ENCODE measurements around the gene SOX18. TPM values are rescaled to one million over a fixed set of nuclear protein-coding genes. Genes with fewer than 3 reads are reported as not detected.

Gene SOX18
- total and polyA plus RNA-seq, 2 of the 13 experiments (the other 11 are each of a cell fraction or from before 2014, with no cell fraction given): 1.6 to 1.9 TPM

- TF ChIP-seq NRL (CRISPR knock-in tag; IDR thresholded peaks at IDR 0.05; ENCODE audit: borderline replicate concordance) (peak; percentile 83; the same call in 1 of the 2 replicates), ZBTB1 (CRISPR knock-in tag; IDR thresholded peaks at IDR 0.05; ENCODE audit: borderline replicate concordance) (no peak), NR1H2 (CRISPR knock-in tag; IDR thresholded peaks at IDR 0.05; ENCODE audit: borderline replicate concordance, low read depth) (no peak), ZSCAN31 (CRISPR knock-in tag; IDR thresholded peaks at IDR 0.05; ENCODE audit: low read depth) (no peak), SMC3 (IDR thresholded peaks at IDR 0.05; ENCODE audit: low read length) (peak; percentile 38; the same call in 1 of the 2 replicates), ZNF468 (CRISPR knock-in tag; IDR thresholded peaks at IDR 0.05) (no peak), TBL1XR1 (IDR thresholded peaks at IDR 0.05; ENCODE audit: borderline replicate concordance, low read length, partially characterized antibody) (no peak), ZBTB7B (CRISPR knock-in tag; IDR thresholded peaks at IDR 0.05) (peak; percentile 88), ZNF639 (CRISPR knock-in tag; conservative IDR thresholded peaks at IDR 0.05) (0 out of 2 replicates have a peak, but pooled peaks have one; percentile 65), ZNF205 (CRISPR knock-in tag; IDR thresholded peaks at IDR 0.05) (peak; percentile 59; the same call in 1 of the 2 replicates), ZNF276 (CRISPR knock-in tag; IDR thresholded peaks at IDR 0.05; ENCODE audit: low read depth) (no peak), ZNF224 (CRISPR knock-in tag; IDR thresholded peaks at IDR 0.05) (no peak), NCOA2 (CRISPR knock-in tag; IDR thresholded peaks at IDR 0.05) (peak; percentile 28; the same call in 1 of the 2 replicates), TAF15 (IDR thresholded peaks at IDR 0.05; ENCODE audit: low read depth, low read length, poor library complexity, severe bottlenecking) (no peak), FOXA3 (CRISPR knock-in tag; IDR thresholded peaks at IDR 0.05) (0 out of 2 replicates have a peak, but pooled peaks have one; percentile 5), HMG20A (CRISPR knock-in tag; IDR thresholded peaks at IDR 0.05; ENCODE audit: borderline replicate concordance) (no peak), ZMAT3 (CRISPR knock-in tag; conservative IDR thresholded peaks at IDR 0.05) (peak; percentile 83; the same call in 1 of the 2 replicates), HDAC1 (CRISPR knock-in tag; IDR thresholded peaks at IDR 0.05) (peak; percentile 59; the same call in 1 of the 2 replicates), JARID2 (CRISPR knock-in tag; IDR thresholded peaks at IDR 0.05; ENCODE audit: insufficient replicate concordance) (no peak), ARID4A (CRISPR knock-in tag; IDR thresholded peaks at IDR 0.05; ENCODE audit: borderline replicate concordance) (peak; percentile 61; the same call in 1 of the 2 replicates), ZNF607 (CRISPR knock-in tag; IDR thresholded peaks at IDR 0.05; ENCODE audit: borderline replicate concordance) (peak; percentile 36; the same call in 1 of the 2 replicates), MAZ (IDR thresholded peaks at IDR 0.05; ENCODE audit: borderline replicate concordance, low read depth, low read length) (no peak), MAZ (CRISPR knock-in tag; IDR thresholded peaks at IDR 0.05; ENCODE audit: low read depth) (peak; percentile 38; the same call in 1 of the 2 replicates)
Measured at GRCh38 chr20:64083378-64083803, 34.0 kb upstream of the SOX18 start (continued).

Data from HepG2 (cell line).